ENCODE measurements around the gene TMEM253. TPM values are rescaled to one million over a fixed set of nuclear protein-coding genes. Genes with fewer than 3 reads are reported as not detected.
A peak's percentile ranks its signal among the peaks of the same experiment; 100 is the strongest.

The TMEM253 gene
- polyA plus RNA-seq, 1 of the 3 experiments (the other 2 are of a cell fraction), result 0.82 TPM

DNA sequence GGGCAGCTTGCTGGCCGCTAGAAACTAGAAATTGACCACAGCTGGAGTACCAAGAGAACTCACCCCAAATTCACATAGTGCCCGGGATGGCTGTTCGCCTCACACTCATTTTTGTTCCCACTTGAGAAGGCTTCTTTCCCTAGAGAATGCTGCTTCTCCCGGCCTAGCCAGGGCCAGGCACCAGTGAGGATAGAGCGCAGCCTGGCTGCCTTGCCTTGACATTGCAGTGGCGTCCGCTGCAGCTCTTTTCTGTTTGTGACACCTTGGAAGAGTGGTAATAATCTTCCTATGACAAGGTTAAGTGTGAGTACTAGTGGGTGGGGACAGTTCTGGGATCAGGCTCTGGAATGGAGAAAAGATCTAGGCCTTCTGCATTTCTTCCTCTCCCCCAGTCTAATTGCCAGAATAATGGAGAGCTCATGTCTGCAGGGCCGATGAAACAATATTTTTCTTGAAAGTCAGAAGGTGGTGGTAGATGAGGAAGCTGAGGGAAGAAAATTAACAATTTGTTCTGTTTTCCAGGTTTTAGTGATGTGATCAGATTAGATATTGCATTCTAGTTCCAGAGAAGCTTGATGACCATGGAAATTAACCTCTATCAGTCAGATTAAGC lies 3.7 kb downstream of the TMEM253 start:
- Histone ChIP-seq H3K9ac (peak overlapping the region; percentile 96), H3K27me3 (ENCODE audit: insufficient read depth) (no peaks in the 10 kb centered on the region), H3K79me2 (ENCODE audit: insufficient read depth) (no peaks in the 10 kb centered on the region), H3K9me3 (no peaks in the 10 kb centered on the region), H3K4me1 (ENCODE audit: control insufficient read depth in 1 of 2, insufficient read depth in 2 of 2, low read depth in 1 of 2, low read length in 1 of 2) (peaks cover 14 to 33% of the 10 kb centered on the region in 2 experiments), H3K4me2 (peak overlapping the region; percentile 96), H2AFZ (ENCODE audit: low read depth) (peak overlapping the region; percentile 86), H4K20me1 (ENCODE audit: insufficient read depth) (no peaks in the 10 kb centered on the region), H3F3A (replicated peaks; ENCODE audit: insufficient read depth) (peaks cover 14% of the 10 kb centered on the region), H3K36me3 (replicated peaks in 1 of 2; ENCODE audit: control insufficient read depth in 1 of 2, insufficient read depth in 2 of 2, low read length in 1 of 2) (no peaks in the 10 kb centered on the region), H3K27ac (ENCODE audit: low read depth in 2 of 2, low read length in 1 of 2) (peak overlapping the region; percentile 90 to 99), H3K9me2 (no peaks in the 10 kb centered on the region), H3K4me3 (ENCODE audit: low read depth in 2 of 2, low read length in 1 of 2) (peak overlapping the region; percentile 82 to 86)
- DNase-seq, result peak; percentile 75
- CTCF ChIA-PET, result interaction anchor here (0.6 to 20.5 kb wide), 43 partner anchors 8 to 643 kb away, joined by 3 to 555 read pairs (median 5); partner anchors contain the start of genes ARHGEF40, METTL17, NDRG2 and PIP4P1
- POLR2A ChIA-PET, result interaction anchor here (1.0 to 2.9 kb wide), 6 partner anchors 9 to 90 kb away, joined by 3 to 14 read pairs (median 6); partner anchors contain the start of gene ARHGEF40
- WGBS (ENCODE audit: low lambda C conversion rate), result 11% methylated on average over 8 of the region's 8 CpGs
- TF ChIP-seq CHD2 (IDR thresholded peaks at IDR 0.05; ENCODE audit: low read length, partially characterized antibody), result no peak
- TF ChIP-seq EP300 (IDR thresholded peaks at IDR 0.05; ENCODE audit: borderline replicate concordance in 1 of 2, low read depth in 1 of 2, low read length in 1 of 2), result no peak
- no peak for TF ChIP-seq EZH2phosphoT487 (IDR thresholded peaks at IDR 0.05; ENCODE audit: borderline replicate concordance, low read depth)
- TF ChIP-seq NRF1 (IDR thresholded peaks at IDR 0.05; ENCODE audit: low read depth, low read length), result no peak
- no peak for TF ChIP-seq SIN3A (IDR thresholded peaks at IDR 0.05; ENCODE audit: borderline replicate concordance, low read depth, low read length)
- TF ChIP-seq TAF1 (IDR thresholded peaks at IDR 0.05; ENCODE audit: borderline replicate concordance, low read depth, low read length), result no peak
- TF ChIP-seq, protein P1, sequence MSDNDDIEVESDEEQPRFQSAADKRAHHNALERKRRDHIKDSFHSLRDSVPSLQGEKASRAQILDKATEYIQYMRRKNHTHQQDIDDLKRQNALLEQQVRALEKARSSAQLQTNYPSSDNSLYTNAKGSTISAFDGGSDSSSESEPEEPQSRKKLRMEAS (IDR thresholded peaks at IDR 0.05; ENCODE audit: low read depth), result no peak
- no peak for TF ChIP-seq FOXM1 (IDR thresholded peaks at IDR 0.05; ENCODE audit: low read depth)
- TF ChIP-seq RCOR1 (IDR thresholded peaks at IDR 0.05; ENCODE audit: low read length), result 0 out of 2 replicates have a peak, but pooled peaks have one; percentile 9
- TF ChIP-seq, protein P2, sequence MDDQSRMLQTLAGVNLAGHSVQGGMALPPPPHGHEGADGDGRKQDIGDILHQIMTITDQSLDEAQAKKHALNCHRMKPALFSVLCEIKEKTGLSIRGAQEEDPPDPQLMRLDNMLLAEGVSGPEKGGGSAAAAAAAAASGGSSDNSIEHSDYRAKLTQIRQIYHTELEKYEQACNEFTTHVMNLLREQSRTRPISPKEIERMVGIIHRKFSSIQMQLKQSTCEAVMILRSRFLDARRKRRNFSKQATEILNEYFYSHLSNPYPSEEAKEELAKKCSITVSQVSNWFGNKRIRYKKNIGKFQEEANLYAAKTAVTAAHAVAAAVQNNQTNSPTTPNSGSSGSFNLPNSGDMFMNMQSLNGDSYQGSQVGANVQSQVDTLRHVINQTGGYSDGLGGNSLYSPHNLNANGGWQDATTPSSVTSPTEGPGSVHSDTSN (IDR thresholded peaks at IDR 0.05), result no peak
- no peak for TF ChIP-seq RFX5 (IDR thresholded peaks at IDR 0.05; ENCODE audit: low read length)
- TF ChIP-seq YY1 (IDR thresholded peaks at IDR 0.05; ENCODE audit: low read depth), result no peak
- TF ChIP-seq, protein P3, sequence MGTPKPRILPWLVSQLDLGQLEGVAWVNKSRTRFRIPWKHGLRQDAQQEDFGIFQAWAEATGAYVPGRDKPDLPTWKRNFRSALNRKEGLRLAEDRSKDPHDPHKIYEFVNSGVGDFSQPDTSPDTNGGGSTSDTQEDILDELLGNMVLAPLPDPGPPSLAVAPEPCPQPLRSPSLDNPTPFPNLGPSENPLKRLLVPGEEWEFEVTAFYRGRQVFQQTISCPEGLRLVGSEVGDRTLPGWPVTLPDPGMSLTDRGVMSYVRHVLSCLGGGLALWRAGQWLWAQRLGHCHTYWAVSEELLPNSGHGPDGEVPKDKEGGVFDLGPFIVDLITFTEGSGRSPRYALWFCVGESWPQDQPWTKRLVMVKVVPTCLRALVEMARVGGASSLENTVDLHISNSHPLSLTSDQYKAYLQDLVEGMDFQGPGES (IDR thresholded peaks at IDR 0.05; ENCODE audit: low read depth, low read length), result no peak
- TF ChIP-seq ELF1 (IDR thresholded peaks at IDR 0.05), result no peak
- TF ChIP-seq TCF12 (IDR thresholded peaks at IDR 0.05), result no peak
- TF ChIP-seq FOXJ3 (CRISPR knock-in tag; IDR thresholded peaks at IDR 0.05), result no peak
- peak; percentile 94 for TF ChIP-seq RAD21 (IDR thresholded peaks at IDR 0.05; ENCODE audit: low read length)
- no peak for TF ChIP-seq TEAD4 (IDR thresholded peaks at IDR 0.05; ENCODE audit: borderline replicate concordance, insufficient read depth)
- no peak for TF ChIP-seq MEF2A (IDR thresholded peaks at IDR 0.05; ENCODE audit: borderline replicate concordance, low read depth)
- TF ChIP-seq, protein P4, sequence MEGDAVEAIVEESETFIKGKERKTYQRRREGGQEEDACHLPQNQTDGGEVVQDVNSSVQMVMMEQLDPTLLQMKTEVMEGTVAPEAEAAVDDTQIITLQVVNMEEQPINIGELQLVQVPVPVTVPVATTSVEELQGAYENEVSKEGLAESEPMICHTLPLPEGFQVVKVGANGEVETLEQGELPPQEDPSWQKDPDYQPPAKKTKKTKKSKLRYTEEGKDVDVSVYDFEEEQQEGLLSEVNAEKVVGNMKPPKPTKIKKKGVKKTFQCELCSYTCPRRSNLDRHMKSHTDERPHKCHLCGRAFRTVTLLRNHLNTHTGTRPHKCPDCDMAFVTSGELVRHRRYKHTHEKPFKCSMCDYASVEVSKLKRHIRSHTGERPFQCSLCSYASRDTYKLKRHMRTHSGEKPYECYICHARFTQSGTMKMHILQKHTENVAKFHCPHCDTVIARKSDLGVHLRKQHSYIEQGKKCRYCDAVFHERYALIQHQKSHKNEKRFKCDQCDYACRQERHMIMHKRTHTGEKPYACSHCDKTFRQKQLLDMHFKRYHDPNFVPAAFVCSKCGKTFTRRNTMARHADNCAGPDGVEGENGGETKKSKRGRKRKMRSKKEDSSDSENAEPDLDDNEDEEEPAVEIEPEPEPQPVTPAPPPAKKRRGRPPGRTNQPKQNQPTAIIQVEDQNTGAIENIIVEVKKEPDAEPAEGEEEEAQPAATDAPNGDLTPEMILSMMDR (IDR thresholded peaks at IDR 0.05), result peak; percentile 94
- TF ChIP-seq, protein P5, sequence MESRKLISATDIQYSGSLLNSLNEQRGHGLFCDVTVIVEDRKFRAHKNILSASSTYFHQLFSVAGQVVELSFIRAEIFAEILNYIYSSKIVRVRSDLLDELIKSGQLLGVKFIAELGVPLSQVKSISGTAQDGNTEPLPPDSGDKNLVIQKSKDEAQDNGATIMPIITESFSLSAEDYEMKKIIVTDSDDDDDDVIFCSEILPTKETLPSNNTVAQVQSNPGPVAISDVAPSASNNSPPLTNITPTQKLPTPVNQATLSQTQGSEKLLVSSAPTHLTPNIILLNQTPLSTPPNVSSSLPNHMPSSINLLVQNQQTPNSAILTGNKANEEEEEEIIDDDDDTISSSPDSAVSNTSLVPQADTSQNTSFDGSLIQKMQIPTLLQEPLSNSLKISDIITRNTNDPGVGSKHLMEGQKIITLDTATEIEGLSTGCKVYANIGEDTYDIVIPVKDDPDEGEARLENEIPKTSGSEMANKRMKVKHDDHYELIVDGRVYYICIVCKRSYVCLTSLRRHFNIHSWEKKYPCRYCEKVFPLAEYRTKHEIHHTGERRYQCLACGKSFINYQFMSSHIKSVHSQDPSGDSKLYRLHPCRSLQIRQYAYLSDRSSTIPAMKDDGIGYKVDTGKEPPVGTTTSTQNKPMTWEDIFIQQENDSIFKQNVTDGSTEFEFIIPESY (IDR thresholded peaks at IDR 0.05; ENCODE audit: borderline replicate concordance, low read depth), result no peak
- TF ChIP-seq JUND (IDR thresholded peaks at IDR 0.05), result no peak
- peak; percentile 16; the same call in 1 of the 2 replicates for TF ChIP-seq MXI1 (IDR thresholded peaks at IDR 0.05; ENCODE audit: low read depth, low read length)
- no peak for TF ChIP-seq POLR2AphosphoS5 (IDR thresholded peaks at IDR 0.05; ENCODE audit: low read depth, low read length)
- TF ChIP-seq, protein P6, sequence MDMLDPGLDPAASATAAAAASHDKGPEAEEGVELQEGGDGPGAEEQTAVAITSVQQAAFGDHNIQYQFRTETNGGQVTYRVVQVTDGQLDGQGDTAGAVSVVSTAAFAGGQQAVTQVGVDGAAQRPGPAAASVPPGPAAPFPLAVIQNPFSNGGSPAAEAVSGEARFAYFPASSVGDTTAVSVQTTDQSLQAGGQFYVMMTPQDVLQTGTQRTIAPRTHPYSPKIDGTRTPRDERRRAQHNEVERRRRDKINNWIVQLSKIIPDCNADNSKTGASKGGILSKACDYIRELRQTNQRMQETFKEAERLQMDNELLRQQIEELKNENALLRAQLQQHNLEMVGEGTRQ (IDR thresholded peaks at IDR 0.05; ENCODE audit: borderline replicate concordance, low read depth, low read length), result no peak
- TF ChIP-seq, protein P7, sequence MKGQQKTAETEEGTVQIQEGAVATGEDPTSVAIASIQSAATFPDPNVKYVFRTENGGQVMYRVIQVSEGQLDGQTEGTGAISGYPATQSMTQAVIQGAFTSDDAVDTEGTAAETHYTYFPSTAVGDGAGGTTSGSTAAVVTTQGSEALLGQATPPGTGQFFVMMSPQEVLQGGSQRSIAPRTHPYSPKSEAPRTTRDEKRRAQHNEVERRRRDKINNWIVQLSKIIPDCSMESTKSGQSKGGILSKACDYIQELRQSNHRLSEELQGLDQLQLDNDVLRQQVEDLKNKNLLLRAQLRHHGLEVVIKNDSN (IDR thresholded peaks at IDR 0.05; ENCODE audit: borderline replicate concordance, low read depth), result no peak
